Measurements from ENCODE around the gene SLC48A1.

The SLC48A1 gene

GRCh38 chr12:47777151-47777550 lies 4.1 kb downstream of the SLC48A1 start:
- no peak for DNase-seq (ENCODE audit: low spot score)

GRCh38 chr12:47777741-47778558 lies 4.9 kb downstream of the SLC48A1 start:
- DNase-seq (ENCODE audit: low spot score), result peak; percentile 98

GRCh38 chr12:47778881-47779280 lies 5.8 kb downstream of the SLC48A1 start:
- no peak for DNase-seq (ENCODE audit: low spot score)

- peak; percentile 90 for DNase-seq (ENCODE audit: low spot score)
Observed at GRCh38 chr12:47779301-47779942, 6.4 kb downstream of the SLC48A1 start.

- DNase-seq (ENCODE audit: low spot score), result no peak
Observed at GRCh38 chr12:47779943-47780504, 7.0 kb downstream of the SLC48A1 start.

- no peak for DNase-seq (ENCODE audit: low spot score)
Observed at GRCh38 chr12:47781479-47782371, 8.7 kb downstream of the SLC48A1 start.

GRCh38 chr12:47782372-47782770 lies 9.3 kb downstream of the SLC48A1 start:
- no peak for DNase-seq (ENCODE audit: low spot score)

- DNase-seq (ENCODE audit: low spot score), result no peak
Observed at GRCh38 chr12:47783024-47783755, 10.2 kb downstream of the SLC48A1 start.

- no peak for DNase-seq (ENCODE audit: low spot score)
Observed at GRCh38 chr12:47783821-47784819, 11.1 kb downstream of the SLC48A1 start.

- DNase-seq (ENCODE audit: low spot score), result no peak
Observed at GRCh38 chr12:47785036-47785886, 12.2 kb downstream of the SLC48A1 start.

GRCh38 chr12:47785887-47786661 lies 13.0 kb downstream of the SLC48A1 start:
- no peak for DNase-seq (ENCODE audit: low spot score)

GRCh38 chr12:47786662-47787280 lies 13.7 kb downstream of the SLC48A1 start:
- no peak for DNase-seq (ENCODE audit: low spot score)

GRCh38 chr12:47787596-47788319 lies 14.7 kb downstream of the SLC48A1 start:
- DNase-seq (ENCODE audit: low spot score), result no peak

- DNase-seq (ENCODE audit: low spot score), result no peak
Observed at GRCh38 chr12:47789141-47789540, 16.1 kb downstream of the SLC48A1 start.

- no peak for DNase-seq (ENCODE audit: low spot score)
Observed at GRCh38 chr12:47789712-47790489, 16.9 kb downstream of the SLC48A1 start.

GRCh38 chr12:47790676-47791350 lies 17.8 kb downstream of the SLC48A1 start:
- no peak for DNase-seq (ENCODE audit: low spot score)

Data from putamen (tissue), 1 donor.